CD4-positive, alpha-beta T cell (primary cell): ENCODE data around the gene SHMT2. TPM values are rescaled to one million over a fixed set of nuclear protein-coding genes. Genes with fewer than 3 reads are reported as not detected.

Source experiments
- ATAC-seq: fragments of 200-7000 bp; cut with Tn5 transposase; one replicate; pipeline ENCODE4 v1.10.0; 2022; ENCODE audit warnings: mild to moderate bottlenecking; ENCODE audit not compliant: poor library complexity
- CTCF ChIA-PET: fragments of 350-600 bp; sonication (Branson Sonifier 250); formaldehyde crosslinking; loops from one replicate; lab custom pipeline; 2021; ENCODE audit warnings: antibody characterized with exemption, inconsistent platforms; lab: Charles Lee
- POLR2A ChIA-PET: fragments of 350-600 bp; sonication (Branson Sonifier 250); formaldehyde crosslinking; loops from one replicate; lab custom pipeline; 2021; ENCODE audit warnings: antibody characterized with exemption, inconsistent platforms; lab: Charles Lee
- DNase-seq, 14 experiments: peaks; one replicate each; pipeline ENCODE4 v3.0.0-alpha.2; 2013 to 2020; ENCODE audit warnings: mixed read lengths in 2 of 14
- H3K27ac ChIP-seq, 2 donors: one replicate each; pipeline versions ENCODE4 v1.5.1 to v1.7.0; 2013; ENCODE audit warnings: low read length in 2 of 2, low read depth in 1 of 2, mild to moderate bottlenecking in 1 of 2
- H3K27me3 ChIP-seq, 2 experiments: 1 replicate in 1 of 2; 2 replicates in 1 of 2; pipeline versions ENCODE4 v1.6.1 to v1.7.0; 2013; ENCODE audit warnings: low read length in 2 of 2, control low read depth in 1 of 2, mild to moderate bottlenecking in 1 of 2, moderate library complexity in 1 of 2; ENCODE audit not compliant: insufficient read depth in 2 of 2, control insufficient read depth in 1 of 2
- H3K36me3 ChIP-seq: one replicate; pipeline ENCODE4 v1.6.1; 2013; ENCODE audit warnings: low read length, control low read depth; ENCODE audit not compliant: insufficient read depth
- H3K4me1 ChIP-seq: one replicate; pipeline ENCODE4 v1.6.1; 2013; ENCODE audit warnings: low read length, control low read depth; ENCODE audit not compliant: insufficient read depth
- H3K4me3 ChIP-seq: one replicate; pipeline ENCODE4 v1.5.1; 2013; ENCODE audit warnings: mild to moderate bottlenecking, low read length, moderate library complexity
- H3K9me3 ChIP-seq, 2 experiments: 1 replicate in 1 of 2; 2 replicates in 1 of 2; pipeline versions ENCODE4 v1.6.1 to v1.7.0; 2013; ENCODE audit warnings: low read length in 2 of 2, mild to moderate bottlenecking in 2 of 2, control low read depth in 1 of 2, moderate library complexity in 1 of 2; ENCODE audit not compliant: control insufficient read depth in 1 of 2, insufficient read depth in 1 of 2
- H3K27ac Mint-ChIP-seq: one replicate; pipeline ENCODE4 v1.8.0; 2020; ENCODE audit warnings: mixed read lengths
- H3K27me3 Mint-ChIP-seq: one replicate; pipeline ENCODE4 v1.8.0; 2021; ENCODE audit warnings: mixed read lengths
- H3K36me3 Mint-ChIP-seq: one replicate; pipeline ENCODE4 v1.8.0; 2021; ENCODE audit warnings: low read depth, mixed read lengths
- H3K4me1 Mint-ChIP-seq: one replicate; pipeline ENCODE4 v1.8.0; 2021; ENCODE audit warnings: low read depth, mixed read lengths
- H3K4me3 Mint-ChIP-seq: one replicate; pipeline ENCODE4 v1.8.0; 2020; ENCODE audit warnings: mild to moderate bottlenecking, mixed read lengths
- H3K9me3 Mint-ChIP-seq: one replicate; pipeline ENCODE4 v1.8.0; 2020; ENCODE audit warnings: mixed read lengths
- CTCF ChIP-seq: fragments of 200-600 bp; IDR thresholded peaks from one replicate; pipeline ENCODE4 v1.8.0; 2022; ENCODE audit warnings: antibody characterized with exemption, mild to moderate bottlenecking
- intact Hi-C, 2 experiments: fragments of 100-400 bp; cut with DNase I in 1 of 2; cut with micrococcal nuclease in 1 of 2; formaldehyde crosslinking; loops; one replicate each; pipeline versions ENCODE4 v1.15.1 to v1.9.0; 2023 to 2025; cut with DNase I, micrococcal nuclease
- total RNA-seq, 174 experiments: library from RNA in 2 of 174; stranded (reverse) in 2 of 174; gene quantifications; one replicate each; pipeline ENCODE4 v1.2.3 and lab custom pipeline; 2021 to 2026

SHMT2 gene
- total RNA-seq, 2 experiments from 2014 or later = 21.3 to 22.2 TPM

DNA sequence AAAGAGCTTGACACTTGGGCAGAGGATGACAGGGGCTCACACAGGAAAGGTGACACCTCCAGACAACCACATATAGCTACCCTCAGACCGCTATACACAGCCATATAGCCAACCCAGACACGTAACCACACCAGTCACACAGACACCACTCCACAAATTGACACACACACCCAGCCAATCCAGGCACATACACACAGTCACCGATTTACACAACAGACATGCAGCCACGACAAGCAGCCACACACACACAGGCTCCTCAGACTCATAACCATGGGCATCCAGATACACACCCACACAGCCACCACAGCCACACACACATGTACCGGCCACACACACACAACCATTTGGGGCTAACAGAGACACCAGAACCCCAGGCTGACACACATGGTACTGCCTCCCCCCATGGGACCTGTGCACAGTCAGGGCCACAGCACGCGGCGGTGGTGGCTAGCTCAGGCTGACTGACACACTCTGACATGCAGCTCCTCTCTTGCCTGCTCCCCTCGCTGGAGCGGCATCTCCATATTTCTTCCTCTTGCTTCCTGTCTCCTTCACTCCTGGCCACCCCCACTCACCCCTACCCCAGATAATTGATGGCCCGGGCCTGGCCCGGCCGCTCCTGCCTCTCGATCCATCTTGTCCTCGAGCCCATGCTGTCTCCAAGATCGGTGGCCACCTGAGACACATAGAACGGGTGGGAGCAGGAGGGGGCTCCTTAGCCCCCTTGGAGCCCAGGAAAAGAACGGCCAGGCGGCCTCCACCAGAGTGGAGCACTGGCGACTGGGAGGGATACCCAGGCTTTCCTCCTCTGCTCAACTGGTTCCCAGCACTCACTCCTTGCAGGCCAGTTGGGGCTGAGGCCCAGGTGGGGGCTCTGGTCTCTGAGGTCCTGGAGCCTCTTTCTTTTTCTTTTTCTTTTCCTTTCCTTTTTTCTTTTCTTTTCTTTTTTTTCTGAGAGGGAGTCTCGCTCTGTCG, 6.0 kb upstream of the SHMT2 start:
- ChIA-PET CTCF (interaction anchor here (0.7 to 8.3 kb wide), 5 partner anchors 7 to 16 kb away, joined by 4 to 127 read pairs (median 10); partner anchors contain the start of gene NXPH4), POLR2A (no interaction called here)
- Mint-ChIP-seq H3K27me3 (peaks cover 90% of the 10 kb centered on the region), H3K27ac (no peak overlapping the region), H3K36me3 (no peaks in the 10 kb centered on the region), H3K9me3 (no peaks in the 10 kb centered on the region), H3K4me3 (no peak overlapping the region), H3K4me1 (peaks cover 66% of the 10 kb centered on the region)
- Histone ChIP-seq H3K27me3 (peaks cover 73 to 85% of the 10 kb centered on the region in 2 experiments), H3K27ac (no peak overlapping the region), H3K36me3 (no peaks in the 10 kb centered on the region), H3K4me3 (no peak overlapping the region), H3K4me1 (peaks cover 56% of the 10 kb centered on the region), H3K9me3 (peaks cover 0 to 42% of the 10 kb centered on the region in 2 experiments)
- intact Hi-C loops = loop anchor here in 1 of 2 experiments (2.0 kb wide), 1 partner anchor 15 kb away; no protein-coding TSS in a partner anchor
- DNase-seq (peak in 3 of 14 experiments; percentile 36 to 63 (median 57)), ATAC-seq (no peak)
- TF ChIP-seq CTCF = no peak

- Histone ChIP-seq H3K36me3 (no peaks in the 10 kb centered on the region), H3K27me3 (peaks cover 63 to 75% of the 10 kb centered on the region in 2 experiments), H3K27ac (no peak overlapping the region), H3K4me1 (peaks cover 66% of the 10 kb centered on the region), H3K9me3 (peaks cover 0 to 38% of the 10 kb centered on the region in 2 experiments), H3K4me3 (no peak overlapping the region)
- DNase-seq (no peak), ATAC-seq (no peak)
- no peak for TF ChIP-seq CTCF
- H3K4me3 Mint-ChIP-seq = no peak overlapping the region
- no peak overlapping the region for H3K27ac Mint-ChIP-seq
- POLR2A ChIA-PET = interaction anchor here (0.7 to 1.3 kb wide), 2 partner anchors 15 to 18 kb away, joined by 3 to 6 read pairs; no protein-coding TSS in a partner anchor
- peaks cover 69% of the 10 kb centered on the region for H3K4me1 Mint-ChIP-seq
- intact Hi-C loops = loop anchor here in 1 of 2 experiments (2.0 kb wide), 1 partner anchor 14 kb away; no protein-coding TSS in a partner anchor
- H3K36me3 Mint-ChIP-seq = peaks cover under 1% of the 10 kb centered on the region
- no peaks in the 10 kb centered on the region for H3K9me3 Mint-ChIP-seq
- CTCF ChIA-PET = interaction anchor here (0.7 to 8.3 kb wide), 6 partner anchors 8 to 93 kb away, joined by 3 to 127 read pairs (median 11); partner anchors contain the start of gene NXPH4
- peaks cover 81% of the 10 kb centered on the region for H3K27me3 Mint-ChIP-seq
These were observed 5.1 kb upstream of the SHMT2 start for GRCh38 chr12:57224278-57224972.
